Colonic mucosa (tissue), 4 donors: ENCODE data around the gene CHP2. TPM values are rescaled to one million over a fixed set of nuclear protein-coding genes. Genes with fewer than 3 reads are reported as not detected.
A peak's percentile ranks its signal among the peaks of the same experiment; 100 is the strongest.

Experiments
- DNase-seq: peaks from one replicate; pipeline ENCODE4 v3.0.0-alpha.2; 2020
- H3K27ac ChIP-seq: fragments of 200-600 bp; one replicate; pipeline ENCODE4 v1.8.0; 2021
- H3K27me3 ChIP-seq: fragments of 200-600 bp; one replicate; pipeline ENCODE4 v1.8.0; 2021
- H3K36me3 ChIP-seq: fragments of 200-600 bp; one replicate; pipeline ENCODE4 v1.8.0; 2021
- H3K4me1 ChIP-seq: fragments of 200-600 bp; one replicate; pipeline ENCODE4 v1.8.0; 2021; ENCODE audit warnings: mild to moderate bottlenecking
- H3K4me3 ChIP-seq: fragments of 200-600 bp; one replicate; pipeline ENCODE4 v1.8.0; 2021
- H3K9ac ChIP-seq, 2 donors: one replicate each; pipeline ENCODE4 v1.7.0; 2013; ENCODE audit warnings: control low read depth in 2 of 2, low read depth in 2 of 2, low read length in 2 of 2
- H3K9me3 ChIP-seq: fragments of 200-600 bp; one replicate; pipeline ENCODE4 v1.8.0; 2021
- intact Hi-C: fragments of 100-400 bp; cut with DNase I; formaldehyde crosslinking; loops from one replicate; pipeline ENCODE4 v1.14.1; 2022
- total RNA-seq, 2 donors: library from RNA; stranded (reverse); fragmentation: NEBNext Ultra II Directional in 1 of 2; extraction: Animal tissue kit (Norgen Biotek cat#: 25700) in 1 of 2; gene quantifications; one replicate each; pipeline ENCODE4 v1.2.1, GENCODE V29; 2021
- TF ChIP-seq, protein P1 (sequence below): fragments of 200-600 bp; IDR thresholded peaks from one replicate; pipeline ENCODE4 v1.8.0; 2022; ENCODE audit warnings: antibody characterized with exemption, mild to moderate bottlenecking
- donor health status: healthy.
- donor health status: DM: no; HTN: no; CAD: no.
- donor health status: DM: no; HTN: no; CAD: no.

The CHP2 gene
- total RNA-seq, 2 donors from 2014 or later = 36.0 to 261 TPM

DNA sequence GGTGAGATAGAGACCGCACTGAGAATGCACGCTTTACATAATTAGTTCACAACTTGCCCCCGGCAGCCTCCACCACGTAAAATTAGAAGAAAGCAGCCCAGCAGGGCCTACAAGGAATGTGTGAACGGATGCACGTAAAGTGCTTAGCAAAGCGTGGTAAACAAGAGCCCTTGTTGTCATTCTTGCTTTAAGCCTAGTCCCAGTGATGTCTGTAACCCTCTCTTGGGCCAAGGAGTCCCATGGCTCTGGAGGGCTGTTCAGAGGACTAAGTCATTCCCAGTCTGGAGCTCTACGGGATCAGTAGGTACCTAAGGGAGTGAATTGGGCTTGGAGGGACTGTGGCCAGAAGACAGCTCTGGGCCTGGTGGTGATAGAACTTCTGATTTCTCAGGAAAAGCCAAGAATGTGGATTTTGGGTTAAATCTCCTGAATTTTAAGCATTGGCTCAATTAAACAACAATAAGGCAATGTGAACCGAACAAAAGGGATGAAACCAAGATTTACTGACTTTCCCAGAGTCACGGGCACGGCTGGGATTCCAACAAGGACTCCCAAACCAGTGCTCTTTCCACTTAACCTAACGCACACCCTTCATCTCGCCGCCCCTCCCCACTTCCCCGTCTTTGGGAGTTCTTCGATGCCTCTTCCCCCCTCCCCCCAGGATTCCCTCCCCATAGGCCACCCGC, 775 bp upstream of the CHP2 start:
- no peaks in the 10 kb centered on the region for H3K4me1 ChIP-seq
- TF ChIP-seq, protein P1, sequence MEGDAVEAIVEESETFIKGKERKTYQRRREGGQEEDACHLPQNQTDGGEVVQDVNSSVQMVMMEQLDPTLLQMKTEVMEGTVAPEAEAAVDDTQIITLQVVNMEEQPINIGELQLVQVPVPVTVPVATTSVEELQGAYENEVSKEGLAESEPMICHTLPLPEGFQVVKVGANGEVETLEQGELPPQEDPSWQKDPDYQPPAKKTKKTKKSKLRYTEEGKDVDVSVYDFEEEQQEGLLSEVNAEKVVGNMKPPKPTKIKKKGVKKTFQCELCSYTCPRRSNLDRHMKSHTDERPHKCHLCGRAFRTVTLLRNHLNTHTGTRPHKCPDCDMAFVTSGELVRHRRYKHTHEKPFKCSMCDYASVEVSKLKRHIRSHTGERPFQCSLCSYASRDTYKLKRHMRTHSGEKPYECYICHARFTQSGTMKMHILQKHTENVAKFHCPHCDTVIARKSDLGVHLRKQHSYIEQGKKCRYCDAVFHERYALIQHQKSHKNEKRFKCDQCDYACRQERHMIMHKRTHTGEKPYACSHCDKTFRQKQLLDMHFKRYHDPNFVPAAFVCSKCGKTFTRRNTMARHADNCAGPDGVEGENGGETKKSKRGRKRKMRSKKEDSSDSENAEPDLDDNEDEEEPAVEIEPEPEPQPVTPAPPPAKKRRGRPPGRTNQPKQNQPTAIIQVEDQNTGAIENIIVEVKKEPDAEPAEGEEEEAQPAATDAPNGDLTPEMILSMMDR = no peak
- intact Hi-C loops = no loop called here
- peak overlapping the region; percentile 75 for H3K27ac ChIP-seq
- DNase-seq = no peak
- H3K36me3 ChIP-seq = no peaks in the 10 kb centered on the region
- no peaks in the 10 kb centered on the region for H3K9me3 ChIP-seq
- H3K4me3 ChIP-seq = peak overlapping the region; percentile 57
- peak overlapping the region in 1 of 2 donors; percentile 85 for H3K9ac ChIP-seq
- peaks cover 8% of the 10 kb centered on the region for H3K27me3 ChIP-seq

DNA sequence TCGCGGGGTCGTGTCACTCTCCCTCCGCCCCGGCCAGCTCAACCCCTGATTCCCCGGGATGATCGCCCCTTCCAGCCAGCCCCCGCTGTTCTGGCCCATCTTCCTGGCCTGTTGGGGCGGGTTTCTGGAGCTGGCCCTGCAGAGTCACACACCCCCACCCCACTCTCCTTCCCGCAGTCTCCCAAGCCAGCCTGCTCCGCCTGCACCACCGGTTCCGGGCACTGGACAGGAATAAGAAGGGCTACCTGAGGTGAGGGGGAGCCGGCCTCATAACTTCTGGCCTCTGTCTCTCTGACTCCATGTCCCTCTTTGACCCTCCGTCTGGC, 621 bp downstream of the CHP2 start:
- Histone ChIP-seq H3K36me3 (no peaks in the 10 kb centered on the region), H3K4me3 (peak overlapping the region; percentile 57), H3K27me3 (peaks cover 8% of the 10 kb centered on the region), H3K4me1 (no peaks in the 10 kb centered on the region), H3K9ac (peak overlapping the region; percentile 66 to 85), H3K9me3 (no peaks in the 10 kb centered on the region), H3K27ac (peak overlapping the region; percentile 75)
- TF ChIP-seq, protein P1 = no peak
- no peak for DNase-seq
- intact Hi-C loops = no loop called here

DNA sequence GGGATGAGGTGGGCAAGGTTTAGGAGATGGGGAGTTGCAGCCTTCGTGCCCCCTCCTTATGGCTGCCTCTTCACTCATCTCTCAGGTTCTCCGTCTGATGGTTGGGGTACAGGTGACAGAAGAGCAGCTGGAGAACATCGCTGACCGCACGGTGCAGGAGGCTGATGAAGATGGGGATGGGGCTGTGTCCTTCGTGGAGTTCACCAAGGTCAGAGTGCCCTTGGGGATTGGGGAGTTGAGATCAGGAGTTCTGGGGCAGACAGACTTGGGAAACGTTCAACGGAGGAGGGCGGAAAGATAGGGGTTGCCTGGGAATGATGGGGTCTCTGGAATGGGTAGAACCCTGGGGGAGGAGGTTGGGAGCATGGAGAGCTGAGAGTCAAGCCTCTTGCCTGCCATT, 2.3 kb downstream of the CHP2 start:
- H3K4me1 ChIP-seq = no peaks in the 10 kb centered on the region
- H3K9me3 ChIP-seq = no peaks in the 10 kb centered on the region
- H3K27ac ChIP-seq = no peak overlapping the region
- H3K4me3 ChIP-seq = no peak overlapping the region
- H3K27me3 ChIP-seq = peaks cover 8% of the 10 kb centered on the region
- TF ChIP-seq, protein P1 = no peak
- intact Hi-C loops = no loop called here
- no peak for DNase-seq
- H3K9ac ChIP-seq = no peak overlapping the region
- no peaks in the 10 kb centered on the region for H3K36me3 ChIP-seq

DNA sequence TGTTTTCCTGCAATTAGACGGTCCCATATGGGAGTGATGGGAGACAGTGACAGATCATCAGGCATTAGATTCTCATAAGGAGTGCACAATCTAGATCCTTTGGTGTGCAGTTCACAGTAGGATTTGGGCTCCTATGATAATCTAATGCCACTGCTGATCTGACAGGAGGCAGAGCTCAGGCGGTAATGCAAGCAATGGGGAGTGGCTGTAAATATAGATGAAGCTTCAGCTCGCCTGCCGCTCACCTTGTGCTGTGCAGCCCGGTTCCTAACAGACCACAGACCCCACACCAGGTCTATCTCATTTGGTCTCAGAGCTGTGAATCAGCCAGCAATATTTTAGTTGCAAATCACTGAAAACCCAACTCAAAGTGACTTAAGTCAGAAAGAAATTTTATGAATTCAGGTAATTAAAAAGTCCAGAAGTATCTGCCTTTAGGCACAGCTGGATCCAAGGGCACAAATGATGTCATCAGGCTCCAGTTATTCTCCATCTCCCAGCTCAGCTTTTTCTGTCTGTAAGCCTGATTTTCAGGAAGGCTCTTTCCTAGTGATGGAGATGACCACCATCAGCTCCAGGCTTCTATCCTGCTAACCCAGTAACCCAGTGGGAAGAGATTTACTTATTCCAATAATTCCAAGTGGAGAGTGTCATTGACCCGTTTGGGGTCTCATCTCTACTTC, 3.3 kb downstream of the CHP2 start:
- H3K27ac ChIP-seq = no peak overlapping the region
- H3K36me3 ChIP-seq = no peaks in the 10 kb centered on the region
- intact Hi-C loops = no loop called here
- H3K9ac ChIP-seq = no peak overlapping the region
- no peak overlapping the region for H3K4me3 ChIP-seq
- TF ChIP-seq, protein P1 = no peak
- no peaks in the 10 kb centered on the region for H3K9me3 ChIP-seq
- H3K4me1 ChIP-seq = no peaks in the 10 kb centered on the region
- H3K27me3 ChIP-seq = peaks cover 8% of the 10 kb centered on the region
- no peak for DNase-seq

DNA sequence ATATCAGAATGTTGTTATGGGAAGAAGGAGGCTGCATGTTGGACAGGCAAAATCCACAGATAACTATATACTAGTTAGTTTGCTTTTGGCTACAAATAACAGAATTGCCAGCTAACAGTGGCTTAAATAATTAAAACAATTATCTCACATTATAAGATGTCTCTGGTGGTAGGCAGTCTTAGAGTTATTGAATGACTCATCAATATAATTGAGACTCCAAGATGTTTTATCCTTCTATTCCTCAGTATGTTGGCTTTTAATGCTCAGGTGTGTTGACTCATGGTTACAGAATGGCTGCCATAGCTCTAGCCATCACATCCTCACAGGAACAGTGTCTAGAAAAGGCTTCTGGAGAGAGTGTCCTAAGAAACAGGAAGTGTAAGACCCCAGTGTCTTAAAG, 11.1 kb downstream of the CHP2 start:
- Histone ChIP-seq H3K36me3 (no peaks in the 10 kb centered on the region), H3K9me3 (no peaks in the 10 kb centered on the region), H3K9ac (no peak overlapping the region), H3K27ac (peak overlapping the region; percentile 76), H3K4me3 (no peak overlapping the region), H3K27me3 (no peaks in the 10 kb centered on the region), H3K4me1 (no peaks in the 10 kb centered on the region)
- TF ChIP-seq, protein P1 = no peak
- intact Hi-C loops = no loop called here
- DNase-seq = no peak
